Esophagus mucosa (tissue), 1 donor: ENCODE measurements around the gene PYHIN1. TPM values are rescaled to one million over a fixed set of nuclear protein-coding genes. Genes with fewer than 3 reads are reported as not detected.

ENCODE experiments used
- ATAC-seq: fragments of 200-7000 bp; cut with Tn5 transposase; one replicate; pipeline ENCODE4 v1.9.1; 2020
- total RNA-seq: library from RNA; stranded (reverse); gene quantifications from one replicate; pipeline ENCODE4 v1.2.4, GENCODE V29; 2023
- donor health status: DM: yes; HTN: yes; CAD: no.

PYHIN1 gene
- total RNA-seq, 1 donor from 2014 or later = 0.44 TPM

DNA sequence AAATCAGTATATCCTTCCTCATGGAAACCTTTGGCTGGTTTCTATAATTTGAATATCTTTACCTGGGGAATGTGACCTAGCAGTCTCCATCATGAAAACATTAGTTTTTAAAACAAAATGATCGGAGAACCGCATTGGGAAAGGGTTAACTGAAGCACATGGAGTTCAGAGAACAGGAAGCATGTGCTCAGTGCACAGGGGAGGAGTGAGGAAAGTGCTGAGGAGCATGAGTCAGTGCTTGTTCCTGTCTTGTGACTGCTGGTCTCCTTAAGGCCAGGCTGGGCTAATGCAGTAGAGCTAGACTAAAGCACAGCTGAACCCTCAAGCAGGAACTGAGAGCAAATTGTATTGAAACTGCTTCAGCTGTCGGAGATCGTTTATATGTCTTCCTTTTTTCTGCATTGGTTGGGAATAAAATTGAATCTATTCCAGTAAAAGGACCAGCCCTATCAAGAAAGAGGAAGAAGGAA is 84.1 kb downstream of the PYHIN1 start:
- peak; percentile 99 for ATAC-seq

DNA sequence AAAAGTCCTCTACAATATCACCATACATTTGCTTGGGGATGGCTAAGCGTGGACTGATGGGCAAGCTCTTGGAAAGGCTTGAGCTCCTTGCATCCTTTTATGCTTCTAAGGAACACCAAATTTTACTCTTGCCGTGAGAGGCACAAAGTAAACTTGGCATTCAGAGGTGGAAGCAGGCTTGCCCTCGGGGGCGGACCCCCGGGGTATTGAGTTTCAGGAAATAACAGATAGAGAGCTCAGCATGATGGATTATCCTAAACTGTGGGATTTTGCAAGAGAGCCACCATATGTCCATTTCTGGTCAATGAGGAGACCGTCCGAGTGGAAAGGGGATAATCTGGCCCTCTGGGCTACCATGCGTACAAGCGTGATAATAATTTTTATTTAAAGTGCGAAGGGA is 92.4 kb downstream of the PYHIN1 start:
- no peak for ATAC-seq

DNA sequence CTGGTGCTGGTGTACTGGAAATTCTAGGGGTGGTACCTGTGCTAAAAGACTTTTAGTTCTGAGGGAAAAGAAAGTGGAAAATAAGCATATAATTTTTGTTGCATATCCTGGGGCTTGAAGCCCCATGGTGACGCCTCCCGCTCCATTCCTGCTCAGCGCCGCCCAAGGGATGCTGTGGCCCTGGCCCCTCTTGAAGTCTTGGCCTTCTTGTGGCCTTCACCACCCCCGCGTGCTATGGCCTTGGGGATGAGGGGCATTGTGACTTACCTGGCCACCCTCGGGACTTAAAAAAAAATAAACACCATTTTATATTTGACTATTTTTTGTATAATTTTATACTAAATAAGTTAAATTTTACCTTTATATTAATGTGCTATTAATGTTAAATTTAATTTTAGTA is 93.7 kb downstream of the PYHIN1 start:
- no peak for ATAC-seq

Other genes with a start within 250 kb of the PYHIN1 start
- not detected for gene SPTA1, start 244.8 kb upstream of the PYHIN1 start, total RNA-seq
- gene OR6K2, start 230.9 kb upstream of the PYHIN1 start, total RNA-seq = not detected
- not detected for gene OR6K3, start 210.8 kb upstream of the PYHIN1 start, total RNA-seq
- not detected for gene OR6K6, start 176.8 kb upstream of the PYHIN1 start, total RNA-seq
- not detected for gene OR6N1, start 159.4 kb upstream of the PYHIN1 start, total RNA-seq
- not detected for gene OR6N2, start 150.3 kb upstream of the PYHIN1 start, total RNA-seq
- gene MNDA, start 100.2 kb upstream of the PYHIN1 start, total RNA-seq = 0.52 TPM
- 100 TPM for gene IFI16, start 78.4 kb downstream of the PYHIN1 start, total RNA-seq
- gene AIM2, start 145.2 kb downstream of the PYHIN1 start, total RNA-seq = 0.52 TPM
- 0.48 TPM for gene CADM3, start 240.1 kb downstream of the PYHIN1 start, total RNA-seq